Vagina (tissue), 2 donors: ENCODE data around the gene MERTK.

Experiments used
- CTCF ChIP-seq, 3 experiments: fragments of 450-650 bp in 2 of 3; fragments of 200-600 bp in 1 of 3; sonication (generic) in 1 of 3; IDR thresholded peaks; one replicate each; pipeline ENCODE4 v1.5.1; 2017 to 2019; ENCODE audit warnings: antibody characterized with exemption in 3 of 3, mild to moderate bottlenecking in 2 of 3, moderate library complexity in 2 of 3
- POLR2A ChIP-seq, 2 donors: fragments of 450-650 bp; IDR thresholded peaks; one replicate each; pipeline ENCODE4 v1.6.1; 2017; ENCODE audit warnings: antibody characterized with exemption in 2 of 2, mild to moderate bottlenecking in 2 of 2, moderate library complexity in 2 of 2
- POLR2AphosphoS5 ChIP-seq, 2 donors: sonication (generic); formaldehyde crosslinking; IDR thresholded peaks; one replicate each; pipeline ENCODE4 v1.9.0; 2017; ENCODE audit warnings: antibody characterized with exemption in 2 of 2, mild to moderate bottlenecking in 2 of 2, low read depth in 1 of 2; ENCODE audit not compliant: insufficient read depth in 1 of 2

GRCh38 chr2:112061299-112061698 lies 162.9 kb downstream of the MERTK start:
- no peak for TF ChIP-seq POLR2AphosphoS5 (IDR thresholded peaks at IDR 0.05; ENCODE audit: insufficient read depth in 1 of 2, low read depth in 1 of 2)
- TF ChIP-seq POLR2A (IDR thresholded peaks at IDR 0.05): no peak
- TF ChIP-seq CTCF (IDR thresholded peaks at IDR 0.05): no peak
